Right renal cortex interstitium (tissue), 3 donors: ENCODE measurements around the gene CLPSL1. TPM values are rescaled to one million over a fixed set of nuclear protein-coding genes. Genes with fewer than 3 reads are reported as not detected.

Source experiments
- DNase-seq, 3 donors: peaks; one replicate each; pipeline ENCODE4 v3.0.0-alpha.2; 2013; ENCODE audit warnings: low read depth in 3 of 3, low spot score in 2 of 3
- polyA plus RNA-seq, 3 donors: library from polyadenylated mRNA; unstranded; fragments of 120-200 nt; gene quantifications; one replicate each; pipeline ENCODE4 v1.2.1, GENCODE V29; 2013; ENCODE audit not compliant: insufficient read length in 3 of 3

Gene CLPSL1
- polyA plus RNA-seq, 3 donors: 0.72 to 1.8 (median 0.94) TPM

DNA sequence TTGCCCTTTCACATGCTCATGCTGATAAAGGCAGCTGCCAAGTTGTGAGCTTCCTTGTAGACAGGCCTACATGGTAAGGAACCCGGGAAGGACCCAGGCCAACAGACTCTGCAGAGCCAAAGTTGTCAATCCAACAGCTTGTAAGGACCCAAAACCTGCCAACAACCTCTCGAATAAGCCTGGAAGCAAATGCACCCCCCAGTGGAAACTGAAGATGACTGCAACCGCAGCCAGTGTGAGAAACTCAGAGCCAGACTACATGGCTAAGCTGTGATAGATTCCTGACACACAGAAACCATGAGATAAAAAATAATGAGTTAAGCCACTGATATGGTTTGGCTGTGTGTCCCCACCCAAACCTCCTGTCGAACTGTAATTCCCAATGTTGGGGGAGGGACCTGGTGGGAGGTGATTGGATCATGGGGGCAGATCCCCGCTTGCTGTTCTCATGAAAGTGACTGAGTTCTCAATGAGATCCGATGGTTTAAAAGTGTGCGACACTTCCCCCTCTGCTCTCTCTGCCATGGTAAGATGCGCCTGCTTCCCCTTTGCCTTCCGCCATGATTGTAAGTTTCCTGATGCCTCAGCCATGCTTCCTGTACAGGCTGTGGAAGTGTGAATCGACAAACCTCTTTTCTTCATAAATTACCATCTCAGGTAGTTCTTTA lies 23.2 kb upstream of the CLPSL1 start:
- DNase-seq: no peak

DNA sequence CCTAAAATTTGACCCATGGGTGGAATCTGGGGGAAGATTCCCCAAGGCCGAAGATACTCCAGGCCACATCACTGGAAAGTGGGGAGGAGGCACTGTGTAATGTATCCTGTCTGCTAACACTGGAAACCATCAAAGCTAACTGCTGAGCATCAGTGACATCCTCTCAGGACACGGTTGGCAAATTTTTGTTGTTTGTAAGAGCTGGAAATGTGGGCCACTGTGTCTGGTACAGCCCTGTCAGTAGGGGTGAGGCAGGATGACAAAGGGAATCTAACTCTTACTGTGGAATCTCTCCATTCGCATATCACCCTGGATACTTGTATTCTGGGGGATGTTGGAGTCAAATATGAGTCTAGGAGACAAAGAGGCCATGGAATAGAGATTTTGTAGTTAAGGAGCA lies 21.4 kb upstream of the CLPSL1 start:
- no peak for DNase-seq

DNA sequence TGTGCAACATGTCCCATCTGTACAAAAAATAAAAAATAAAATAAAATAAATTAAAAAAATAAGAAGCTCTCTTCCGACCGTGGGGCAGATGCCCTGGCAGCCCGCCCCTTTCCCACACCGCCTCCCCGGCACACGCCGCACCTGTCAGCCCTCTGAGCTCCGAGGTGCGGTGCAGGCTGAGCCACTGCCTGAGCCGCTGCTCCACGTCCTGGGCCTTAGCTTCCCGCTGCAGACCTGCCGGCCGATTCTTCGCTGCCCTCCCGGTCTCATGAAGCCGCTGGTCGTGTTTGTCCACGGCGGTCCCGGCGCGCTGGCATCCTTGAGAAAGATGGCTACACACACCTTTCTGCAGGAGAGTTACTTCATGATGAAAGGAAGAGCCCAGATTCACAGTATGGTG lies 15.1 kb upstream of the CLPSL1 start:
- no peak for DNase-seq

DNA sequence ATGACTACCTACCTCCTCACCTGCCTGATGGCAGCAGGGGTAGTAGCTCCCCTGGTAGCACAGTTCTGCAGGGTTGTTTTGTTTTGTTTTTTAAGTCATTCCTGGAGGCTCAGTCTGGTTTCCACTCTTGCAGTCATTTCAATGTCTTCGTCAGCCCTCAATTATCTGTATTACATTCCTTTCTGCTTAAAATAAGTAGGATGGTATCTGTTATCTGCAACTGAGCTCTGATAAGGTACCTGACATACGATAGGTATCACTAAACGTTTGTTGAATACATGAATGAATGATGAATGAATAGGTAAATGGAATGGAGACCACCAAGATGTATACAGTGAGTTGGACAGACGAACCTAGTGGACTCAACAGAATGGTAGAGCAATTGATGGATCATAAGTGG lies 11.6 kb upstream of the CLPSL1 start:
- no peak for DNase-seq

DNA sequence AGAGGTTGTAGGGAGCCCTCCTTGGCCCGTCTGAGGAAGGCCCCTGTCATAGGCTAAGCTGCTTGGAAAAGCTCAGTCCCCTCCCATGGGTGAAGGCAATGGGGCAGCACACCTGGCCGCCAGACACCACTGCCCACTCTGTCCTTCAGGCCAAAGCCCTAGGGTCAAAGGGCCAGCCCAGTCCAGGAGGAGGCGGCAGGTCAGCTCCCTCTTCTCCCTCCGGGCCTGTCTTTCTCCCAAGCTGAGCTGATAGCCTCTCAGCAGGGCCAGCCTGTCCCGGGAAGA lies 9.5 kb upstream of the CLPSL1 start:
- DNase-seq: no peak

DNA sequence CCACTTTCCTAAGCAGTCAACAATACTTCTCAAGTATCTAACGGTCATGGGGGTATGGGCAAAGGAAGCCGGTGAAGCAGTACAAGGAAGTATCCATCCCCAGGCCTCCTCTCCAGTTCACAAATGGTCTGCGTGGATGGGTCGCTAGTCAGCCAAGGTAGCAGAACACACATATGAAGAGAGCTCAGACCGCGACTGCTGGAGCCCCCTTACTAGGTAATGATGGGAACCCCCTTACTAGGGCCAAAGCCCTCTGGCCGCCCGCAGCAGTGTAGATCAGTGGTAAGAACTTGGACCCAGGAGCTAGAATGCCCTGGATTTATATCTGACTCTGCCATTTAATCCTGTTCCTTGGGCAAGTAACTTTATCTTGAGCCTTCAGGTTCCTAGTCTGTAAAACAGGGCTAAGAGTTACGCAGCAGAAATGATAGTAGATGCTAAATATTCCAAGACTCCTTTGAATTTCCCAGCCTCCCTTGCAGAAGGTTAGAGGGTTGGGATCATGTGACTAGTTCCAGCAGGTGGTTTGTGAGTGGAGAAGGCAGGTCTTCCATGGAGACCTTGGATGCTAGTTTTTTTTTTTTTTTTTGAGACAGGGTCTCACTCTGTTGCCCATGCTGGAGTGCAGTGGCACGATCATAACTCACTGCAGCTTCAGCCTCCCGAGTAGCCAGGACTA lies 6.6 kb upstream of the CLPSL1 start:
- DNase-seq: no peak

DNA sequence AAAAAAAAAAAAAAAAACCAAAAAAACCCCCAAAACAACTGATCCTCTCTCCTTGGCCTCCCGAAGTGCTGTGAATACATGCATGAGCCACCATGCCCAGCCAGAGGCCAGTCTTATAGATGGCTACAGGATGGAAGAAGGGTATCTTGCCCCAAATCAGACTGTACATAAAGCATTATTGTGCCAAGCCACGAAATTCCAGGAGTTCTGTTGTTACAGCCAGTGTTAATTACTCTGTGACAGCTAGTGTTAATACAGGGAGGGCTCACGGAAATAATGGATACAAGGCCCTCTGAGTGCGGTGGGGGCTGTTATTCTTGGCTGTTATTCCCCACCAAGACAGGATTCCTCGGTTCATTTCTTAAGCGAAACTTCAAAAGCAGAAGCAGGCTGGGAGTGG lies 5.8 kb upstream of the CLPSL1 start:
- no peak for DNase-seq

DNA sequence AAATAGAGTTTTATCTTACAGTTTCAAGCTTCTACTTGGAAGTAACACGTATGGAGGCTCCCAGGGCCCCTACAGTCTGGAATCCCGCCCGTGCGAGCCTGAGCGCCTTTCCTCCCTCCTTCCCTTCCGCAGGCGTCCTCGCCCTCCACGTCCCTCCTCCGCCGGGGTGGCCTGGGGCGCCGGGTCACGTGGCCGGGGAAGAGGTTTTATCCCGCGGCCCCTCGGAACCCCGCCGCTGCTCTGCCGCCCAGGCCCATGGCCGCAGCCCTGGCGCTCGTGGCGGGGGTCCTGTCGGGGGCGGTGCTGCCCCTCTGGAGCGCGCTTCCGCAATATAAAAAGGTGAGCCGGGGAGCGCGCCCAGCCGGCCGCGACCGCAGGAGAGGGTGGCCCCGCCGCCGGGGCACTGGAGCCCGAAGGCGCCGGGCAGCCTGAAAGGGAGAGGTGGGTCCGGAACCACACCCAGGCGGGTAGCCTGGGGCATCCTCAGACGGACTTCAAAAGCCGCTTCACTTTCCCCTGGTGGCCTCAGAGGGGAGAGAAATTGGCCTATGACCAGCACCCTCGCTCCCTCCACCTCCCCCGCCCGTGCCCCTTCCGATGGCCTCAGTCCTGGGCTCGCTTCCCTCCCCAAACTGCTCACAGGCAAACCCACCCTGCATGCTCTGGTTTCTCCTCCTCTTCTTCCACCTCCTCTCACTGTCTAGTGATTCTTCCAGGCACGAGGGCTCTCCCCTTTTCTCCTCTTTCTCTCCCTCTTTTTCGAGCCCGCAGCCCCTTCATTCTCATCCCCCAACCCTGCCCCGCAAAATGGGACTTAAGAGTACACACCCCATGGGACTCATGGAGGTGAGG lies 4.2 kb upstream of the CLPSL1 start, which contains the start of gene CLPSL2:
TSS of gene CLPSL2 (plus strand) at position 235 of the 852 bp plus-strand sequence. CDS start at position 256, 21 bp downstream.
- no peak for DNase-seq

DNA sequence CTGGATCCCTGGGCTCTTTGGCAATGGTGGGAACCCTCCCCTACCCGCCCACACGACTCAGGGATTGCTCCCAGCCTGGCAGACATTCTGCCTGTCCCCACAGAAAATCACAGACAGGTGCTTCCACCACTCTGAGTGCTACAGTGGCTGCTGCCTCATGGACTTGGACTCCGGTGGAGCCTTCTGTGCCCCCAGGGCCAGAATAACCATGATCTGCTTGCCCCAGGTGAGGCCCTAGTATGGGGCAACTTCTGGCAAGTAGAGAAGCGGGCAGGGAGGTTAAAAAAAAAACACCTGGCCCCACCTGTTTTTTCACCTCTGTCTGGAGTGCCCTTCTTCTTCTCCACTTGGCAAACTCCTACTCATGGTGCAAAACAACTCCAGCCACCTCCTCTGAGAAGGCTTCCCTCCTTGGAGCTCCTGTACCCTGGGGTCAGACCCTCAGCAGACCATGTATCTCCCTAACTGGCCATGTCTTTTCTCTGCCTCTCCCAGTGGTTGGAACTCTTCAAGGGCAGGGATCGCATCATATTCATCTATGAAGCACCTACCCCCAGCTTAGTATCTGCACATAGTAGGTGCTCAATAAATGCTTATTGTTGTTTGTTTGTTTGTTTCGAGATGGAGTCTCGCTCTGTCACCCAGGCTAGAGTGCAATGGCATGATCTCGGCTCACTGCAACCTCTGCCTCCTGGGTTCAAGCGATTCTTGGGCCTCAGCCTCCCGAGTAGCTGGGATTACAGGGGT lies 3.3 kb upstream of the CLPSL1 start:
- no peak for DNase-seq

DNA sequence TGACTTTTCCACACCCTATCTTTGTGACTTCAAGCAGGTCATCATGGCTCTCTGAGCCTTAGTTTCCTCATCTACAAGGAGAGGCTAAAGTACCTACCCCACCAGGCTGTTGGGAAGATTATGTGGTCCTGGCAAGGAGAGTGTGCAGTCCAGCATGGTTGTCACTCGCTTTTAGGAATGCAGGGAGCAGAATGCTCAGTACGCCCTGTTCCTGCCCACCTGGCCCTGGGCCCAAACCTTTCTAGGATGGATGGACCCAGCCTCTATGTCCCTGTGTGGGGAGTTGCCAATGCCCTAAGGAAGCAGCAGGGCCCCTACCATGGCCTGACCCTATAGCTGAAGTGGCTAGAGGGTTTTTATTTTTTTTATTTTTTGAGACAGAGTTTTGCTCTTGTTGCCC lies 2.4 kb upstream of the CLPSL1 start:
- no peak for DNase-seq

DNA sequence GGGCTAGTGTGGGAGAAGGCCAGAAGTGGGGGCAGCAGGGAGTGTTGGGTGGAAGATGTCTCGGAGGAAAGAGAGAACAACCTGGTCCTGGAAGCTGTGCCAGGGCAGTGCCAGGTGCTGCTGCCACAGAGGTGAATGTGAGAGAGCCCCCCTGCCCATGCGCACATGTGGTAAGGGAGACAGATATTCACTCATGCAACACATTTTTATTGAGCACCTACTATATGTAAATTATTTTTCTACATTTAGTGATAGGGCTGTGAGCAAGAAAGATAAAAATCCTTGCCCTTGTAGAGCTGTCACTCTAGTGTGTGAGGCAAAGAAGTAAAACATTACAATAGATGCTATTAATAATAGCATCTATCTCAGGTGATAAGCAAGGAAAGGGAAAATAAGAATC lies 471 bp downstream of the CLPSL1 start:
- no peak for DNase-seq

DNA sequence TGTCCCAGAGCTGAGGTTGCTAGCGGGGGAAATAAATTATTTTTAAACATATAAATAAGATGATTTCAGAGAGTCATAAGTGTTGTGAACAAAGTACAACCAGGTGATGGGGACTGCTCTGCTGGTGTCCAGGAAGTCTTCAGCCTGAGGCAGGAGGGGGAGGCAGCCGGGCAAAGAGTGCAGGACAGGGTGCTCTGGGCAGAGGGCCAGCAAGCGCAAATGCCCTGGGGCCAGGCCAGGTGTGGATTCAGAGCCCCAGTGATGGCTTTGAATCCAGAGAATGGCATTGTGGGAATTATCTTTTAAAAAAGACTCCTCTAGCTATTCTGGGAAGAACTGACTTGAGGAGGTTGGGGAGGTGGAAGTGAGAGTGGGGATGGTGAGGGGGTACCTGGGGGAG lies 1.6 kb downstream of the CLPSL1 start:
- DNase-seq: no peak

DNA sequence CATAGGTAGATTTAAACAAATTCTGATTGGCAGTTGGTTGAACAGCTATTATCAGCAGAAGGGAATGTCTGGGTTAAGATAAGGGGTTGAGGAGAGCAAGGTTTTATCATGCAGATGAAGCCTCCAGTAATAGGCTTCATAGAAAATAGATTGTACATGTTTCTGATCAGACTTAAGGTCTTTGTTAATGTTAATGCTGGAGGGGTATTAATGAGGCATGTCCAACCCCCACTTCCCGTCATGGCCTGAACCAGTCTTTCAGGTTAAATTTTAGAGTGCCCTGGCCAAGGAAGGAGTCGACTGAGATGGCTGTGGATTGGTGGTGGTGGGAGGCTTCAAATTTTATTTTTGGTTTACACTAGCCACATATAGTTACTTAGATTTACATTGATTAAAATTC lies 3.4 kb downstream of the CLPSL1 start:
- DNase-seq: no peak

DNA sequence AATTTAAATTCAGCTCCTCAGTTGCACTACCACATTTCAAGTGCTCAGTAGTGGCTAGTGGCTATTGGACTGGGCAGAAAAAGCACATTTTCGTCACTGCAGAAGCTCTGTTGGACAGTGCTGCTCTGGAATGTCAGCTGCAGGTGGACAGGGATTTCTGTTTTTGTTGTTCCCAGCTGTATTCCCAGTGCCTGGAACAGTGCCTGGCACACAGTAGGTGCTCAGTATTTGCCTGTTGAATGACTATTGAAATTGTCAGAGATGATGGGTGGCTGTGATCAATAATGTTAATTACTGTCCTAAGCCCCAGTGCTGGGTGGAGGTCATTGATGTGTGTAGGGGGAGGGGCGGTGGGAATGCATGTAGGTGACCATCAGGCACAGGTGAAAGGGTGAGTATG lies 5.5 kb downstream of the CLPSL1 start:
- no peak for DNase-seq

DNA sequence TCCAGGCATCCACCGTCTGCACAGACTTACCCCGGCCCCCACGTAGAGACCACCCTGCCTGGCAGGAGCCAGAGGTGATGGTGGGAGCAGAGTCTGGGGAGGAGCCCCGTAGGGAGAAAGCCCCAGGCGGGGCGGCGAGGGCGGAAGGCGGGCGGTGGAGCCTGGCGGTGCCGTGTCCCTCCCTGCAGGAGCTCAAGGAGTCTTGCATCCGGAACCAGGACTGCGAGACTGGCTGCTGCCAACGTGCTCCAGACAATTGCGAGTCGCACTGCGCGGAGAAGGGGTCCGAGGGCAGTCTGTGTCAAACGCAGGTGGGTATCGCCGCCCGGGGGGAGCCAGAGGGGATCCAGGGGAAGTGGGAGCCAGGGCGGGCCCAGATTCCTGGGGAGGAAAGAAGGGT lies 6.0 kb downstream of the CLPSL1 start:
- DNase-seq: no peak

DNA sequence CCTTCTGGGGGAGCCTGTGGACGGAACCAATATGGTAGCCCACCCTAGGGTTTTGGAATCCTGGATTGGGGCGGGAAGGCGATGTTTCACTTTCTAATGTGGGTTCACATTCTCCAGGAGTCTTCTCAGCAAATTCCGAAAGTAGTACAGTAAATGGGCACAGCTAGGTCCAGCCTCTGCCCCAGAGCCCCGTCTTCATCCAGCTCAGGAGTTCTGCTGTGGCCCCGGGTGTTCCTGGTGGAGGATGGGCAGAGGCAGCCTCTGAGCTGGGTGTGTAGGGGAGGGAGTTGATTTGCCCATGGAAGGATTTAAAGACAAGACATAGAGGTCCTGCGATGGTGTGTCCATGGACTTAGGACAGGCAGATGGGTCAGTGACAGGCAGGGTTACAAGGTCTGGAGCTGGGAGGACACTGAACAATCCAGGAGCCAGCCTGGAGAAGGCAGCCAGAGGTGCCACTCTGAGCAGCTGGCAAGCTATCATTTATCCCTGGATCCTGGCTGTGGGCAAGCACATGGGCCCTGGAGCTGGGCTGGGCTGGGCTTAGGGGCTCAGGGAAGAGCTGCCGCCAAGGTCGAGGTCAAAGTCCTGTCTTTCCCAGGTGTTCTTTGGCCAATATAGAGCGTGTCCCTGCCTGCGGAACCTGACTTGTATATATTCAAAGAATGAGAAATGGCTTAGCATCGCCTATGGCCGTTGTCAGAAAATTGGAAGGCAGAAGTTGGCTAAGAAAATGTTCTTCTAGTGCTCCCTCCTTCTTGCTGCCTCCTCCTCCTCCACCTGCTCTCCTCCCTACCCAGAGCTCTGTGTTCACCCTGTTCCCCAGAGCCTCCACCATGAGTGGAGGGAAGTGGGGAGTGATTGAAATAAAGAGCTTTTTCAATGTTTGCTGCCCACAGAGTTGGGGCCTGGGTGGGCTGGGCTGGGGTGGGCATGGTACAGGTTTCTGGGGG lies 6.7 kb downstream of the CLPSL1 start:
- no peak for DNase-seq

DNA sequence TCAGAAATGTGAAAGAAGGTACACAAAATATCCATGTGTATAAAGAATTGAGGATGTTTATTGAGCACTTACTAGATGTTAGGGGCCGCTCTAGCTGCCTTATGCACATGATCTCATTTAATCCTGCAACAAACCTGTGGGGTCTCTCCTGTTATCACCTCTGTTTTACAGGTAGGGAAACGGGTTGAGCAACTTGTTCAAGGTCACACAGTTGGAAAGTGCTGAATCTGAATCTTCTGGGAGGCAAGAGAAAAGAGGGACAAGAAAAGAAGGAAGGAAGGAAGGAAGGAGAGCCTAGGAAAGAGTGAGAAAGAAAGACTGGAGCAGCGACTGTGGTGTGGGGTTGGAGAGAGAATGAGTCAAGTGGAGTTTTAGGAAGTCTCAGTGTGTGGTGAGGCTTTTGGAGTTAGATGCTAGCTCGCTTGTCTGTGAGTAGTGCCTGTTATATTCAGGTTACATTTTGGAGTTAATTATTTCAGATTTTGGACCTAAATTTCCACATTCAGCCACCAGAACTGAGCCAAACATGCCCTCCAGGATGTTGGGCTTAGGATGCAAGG lies 7.7 kb downstream of the CLPSL1 start:
- DNase-seq: no peak

DNA sequence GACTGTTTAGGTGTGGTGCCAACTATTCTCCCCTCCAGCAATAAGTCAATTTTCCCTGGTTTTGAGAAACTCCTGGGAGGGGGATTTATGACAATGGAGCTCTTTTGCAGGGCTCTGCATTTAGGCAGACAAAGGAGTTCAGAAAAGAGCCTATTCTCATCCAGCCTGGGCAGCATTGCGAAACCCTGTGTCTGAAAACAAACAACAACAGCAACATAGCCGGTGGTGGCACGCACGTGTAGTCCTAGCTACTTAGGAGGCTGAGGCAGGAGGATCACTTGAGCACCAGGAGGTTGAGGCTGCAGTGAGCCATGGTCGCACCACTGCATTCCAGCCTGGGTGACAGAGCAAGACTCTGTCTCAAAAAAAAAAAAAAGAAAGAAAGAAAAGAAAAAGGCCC lies 9.9 kb downstream of the CLPSL1 start:
- no peak for DNase-seq

DNA sequence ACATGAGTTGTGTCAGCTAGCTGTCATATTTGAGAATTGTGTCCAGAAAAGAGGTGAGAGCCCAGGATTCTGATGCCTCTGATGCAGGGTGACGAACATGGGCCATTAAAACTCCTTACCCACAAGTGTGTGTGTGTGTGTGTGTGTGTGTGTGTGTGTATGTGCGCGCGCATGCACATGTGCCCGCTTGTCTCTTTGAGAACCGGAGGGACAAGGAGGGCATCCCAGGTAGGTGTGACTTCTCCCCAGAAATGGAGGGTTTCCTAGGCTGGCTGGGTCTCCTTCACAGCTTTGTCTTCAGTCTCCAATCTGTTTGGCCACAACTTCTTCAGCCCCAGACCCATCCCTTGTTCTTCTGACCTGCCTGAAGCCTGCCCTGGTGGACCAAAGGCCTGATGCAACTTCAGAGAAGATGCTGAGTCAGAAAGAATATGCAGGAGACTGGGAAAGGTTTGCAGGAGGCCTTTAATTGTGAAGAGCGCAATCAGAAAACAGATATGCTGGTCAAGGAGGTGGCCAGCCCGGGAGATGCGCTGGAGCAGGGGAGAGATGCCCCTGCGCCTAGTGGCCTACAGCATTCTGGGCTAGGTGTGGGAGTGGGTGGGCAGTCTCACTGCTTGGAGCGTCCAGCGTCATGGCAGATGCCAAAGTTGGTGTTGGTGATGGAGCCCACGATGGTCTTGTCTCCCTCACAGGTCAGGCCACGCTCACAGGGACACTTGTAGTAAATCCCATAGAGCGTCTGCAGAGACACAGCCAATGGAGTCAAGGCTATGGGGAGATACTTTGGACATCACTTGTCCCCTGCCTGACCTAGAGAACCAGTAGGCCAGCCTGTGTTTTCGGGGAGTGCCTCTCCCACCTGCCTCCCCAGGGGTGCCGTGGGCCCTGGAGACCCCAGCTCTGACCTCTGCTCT lies 14.0 kb downstream of the CLPSL1 start:
- no peak for DNase-seq
